Measurements from ENCODE around the gene PSMG3.

DNA sequence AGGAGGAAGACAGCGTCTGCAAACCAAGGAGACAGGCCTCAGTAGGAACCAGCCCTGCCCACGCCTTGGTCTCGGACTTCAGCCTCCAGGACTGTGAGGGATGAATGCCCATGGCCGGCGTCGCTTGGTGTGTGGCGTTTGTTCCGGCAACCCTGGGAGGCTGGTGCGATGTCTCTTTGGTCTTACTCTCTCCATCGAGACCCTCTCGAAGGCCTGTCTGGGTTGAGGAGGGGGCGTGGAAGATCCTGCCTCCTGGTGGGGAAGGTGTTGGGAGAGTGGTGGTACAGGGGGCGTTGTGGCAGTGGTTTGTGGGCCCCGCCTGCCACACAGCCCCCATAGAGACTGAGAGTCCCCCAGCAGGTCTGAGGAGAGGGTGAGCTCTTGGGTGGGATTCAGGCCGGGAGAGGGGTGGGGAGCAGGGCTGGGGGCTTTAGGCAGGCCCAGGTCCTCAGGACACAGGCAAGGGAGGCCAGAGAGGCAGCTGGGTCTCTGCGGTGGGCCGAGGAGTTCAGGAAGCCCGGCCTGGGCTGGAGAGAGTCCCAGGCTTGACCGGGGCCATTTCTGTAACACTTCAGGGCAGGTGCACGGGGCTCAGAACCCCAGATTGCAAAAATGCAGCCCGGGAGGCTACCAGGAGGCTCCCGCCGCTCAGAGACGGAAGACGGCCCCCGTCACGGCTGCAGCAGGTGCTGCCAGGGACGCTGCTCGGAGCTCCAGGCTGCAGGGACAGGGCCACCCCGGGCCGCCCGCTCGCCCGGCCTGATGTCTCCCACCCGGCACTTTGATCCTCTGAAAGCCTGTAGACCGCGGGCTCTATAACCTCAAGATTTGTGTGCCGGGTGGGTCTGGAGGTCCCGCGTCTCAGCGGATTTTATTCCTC, 33.8 kb upstream of the PSMG3 start:
- TF ChIP-seq YY1 (IDR thresholded peaks at IDR 0.05; ENCODE audit: insufficient read depth, insufficient read length) (no peak), ZNF274 (IDR thresholded peaks at IDR 0.05; ENCODE audit: low read depth, low read length) (no peak), SUZ12 (IDR thresholded peaks at IDR 0.05; ENCODE audit: extremely low read depth, insufficient read depth, insufficient read length) (no peak)

Measured in NT2/D1 (cell line).